HG02943 (cell line): Measurements from ENCODE around the gene NTM.

Source experiments
- ATAC-seq: cut with Tn5 transposase; IDR thresholded peaks from one replicate; pipeline ENCODE4 v1.9.1; 2021; ENCODE audit warnings: mild to moderate bottlenecking, low read depth, moderate library complexity; ENCODE audit not compliant: unreplicated experiment

NTM gene

GRCh38 chr11:131924457-131925201 is 554.2 kb downstream of the NTM start:
- ATAC-seq = no peak

- ATAC-seq = no peak
Measured at GRCh38 chr11:131925829-131926228, 555.4 kb downstream of the NTM start.

- no peak for ATAC-seq
Measured at GRCh38 chr11:131928992-131929391, 558.6 kb downstream of the NTM start.

GRCh38 chr11:131932584-131933325 is 562.3 kb downstream of the NTM start:
- ATAC-seq = no peak

- no peak for ATAC-seq
Measured at GRCh38 chr11:131934006-131934405, 563.6 kb downstream of the NTM start.

GRCh38 chr11:131938351-131938751 is 567.9 kb downstream of the NTM start:
- ATAC-seq = no peak

- ATAC-seq = no peak
Measured at GRCh38 chr11:131940126-131940525, 569.7 kb downstream of the NTM start.

- no peak for ATAC-seq
Measured at GRCh38 chr11:131942878-131943277, 572.5 kb downstream of the NTM start.

GRCh38 chr11:131943295-131943694 is 572.9 kb downstream of the NTM start:
- no peak for ATAC-seq

- no peak for ATAC-seq
Measured at GRCh38 chr11:131944736-131945135, 574.3 kb downstream of the NTM start.

- no peak for ATAC-seq
Measured at GRCh38 chr11:131945706-131946105, 575.3 kb downstream of the NTM start.

- no peak for ATAC-seq
Measured at GRCh38 chr11:131947511-131947910, 577.1 kb downstream of the NTM start.

- no peak for ATAC-seq
Measured at GRCh38 chr11:131951121-131951520, 580.7 kb downstream of the NTM start.

GRCh38 chr11:131954146-131954545 is 583.7 kb downstream of the NTM start:
- ATAC-seq = no peak

- no peak for ATAC-seq
Measured at GRCh38 chr11:131955904-131956303, 585.5 kb downstream of the NTM start.

- no peak for ATAC-seq
Measured at GRCh38 chr11:131957201-131957600, 586.8 kb downstream of the NTM start.

- no peak for ATAC-seq
Measured at GRCh38 chr11:131957875-131958274, 587.5 kb downstream of the NTM start.

- ATAC-seq = no peak
Measured at GRCh38 chr11:131962818-131963217, 592.4 kb downstream of the NTM start.

GRCh38 chr11:131964698-131965483 is 594.5 kb downstream of the NTM start:
- no peak for ATAC-seq

- ATAC-seq = no peak
Measured at GRCh38 chr11:131965504-131965903, 595.1 kb downstream of the NTM start.

- ATAC-seq = no peak
Measured at GRCh38 chr11:131966667-131967066, 596.3 kb downstream of the NTM start.
